Measurements from ENCODE around the gene NOC2L.

Gene NOC2L

DNA sequence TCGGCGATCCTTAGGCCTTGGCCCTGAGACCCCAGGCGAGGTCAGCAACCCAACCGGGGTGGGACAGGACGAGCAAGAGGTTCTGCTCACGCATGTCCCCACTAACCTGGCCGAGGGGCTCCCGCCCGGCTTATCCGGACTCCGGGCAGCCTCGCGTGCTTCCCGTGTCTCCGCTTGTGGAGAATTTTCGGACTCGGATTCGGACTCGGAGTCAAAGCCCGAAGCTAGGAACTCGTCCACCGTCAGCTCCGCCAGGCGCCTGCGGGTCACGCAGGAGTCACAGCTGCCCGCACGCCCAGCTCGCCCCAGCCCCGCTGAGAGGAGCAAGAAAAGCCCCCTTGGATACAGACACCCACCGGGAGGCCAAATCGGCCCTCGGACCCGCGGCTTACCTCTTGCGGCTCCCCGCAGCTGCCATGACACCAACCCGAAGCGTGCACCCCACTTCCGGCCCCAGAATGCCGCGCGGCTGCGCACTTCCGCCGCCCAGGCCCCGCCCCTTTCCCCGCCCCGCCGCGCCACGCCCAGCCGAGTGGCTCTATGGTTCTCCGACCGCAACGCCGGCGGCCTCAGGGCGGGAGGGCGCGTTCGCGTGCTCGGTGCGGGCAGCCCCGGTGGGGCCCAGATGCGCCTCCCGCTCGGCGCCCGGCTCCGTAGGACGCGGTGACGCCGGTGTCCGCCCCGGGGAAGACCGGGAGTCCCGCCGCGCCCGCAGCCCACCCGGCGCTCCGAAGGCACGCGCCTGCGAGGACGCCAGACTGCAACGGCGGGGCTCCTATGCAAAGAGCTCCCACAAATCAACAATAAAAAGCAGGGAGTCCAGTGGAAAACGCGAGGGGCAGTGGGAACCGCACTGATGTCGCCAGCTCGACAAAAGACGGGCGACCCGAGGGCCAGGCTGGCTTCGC is at the start of gene NOC2L:
Gene NOC2L (minus strand): TSS at position 434 of the 908 bp plus-strand sequence. CDS start 16 bp downstream, at position 418.
- in situ Hi-C loops (cut with MboI; ENCODE audit: low sequenced_read_pairs) = no loop called here

DNA sequence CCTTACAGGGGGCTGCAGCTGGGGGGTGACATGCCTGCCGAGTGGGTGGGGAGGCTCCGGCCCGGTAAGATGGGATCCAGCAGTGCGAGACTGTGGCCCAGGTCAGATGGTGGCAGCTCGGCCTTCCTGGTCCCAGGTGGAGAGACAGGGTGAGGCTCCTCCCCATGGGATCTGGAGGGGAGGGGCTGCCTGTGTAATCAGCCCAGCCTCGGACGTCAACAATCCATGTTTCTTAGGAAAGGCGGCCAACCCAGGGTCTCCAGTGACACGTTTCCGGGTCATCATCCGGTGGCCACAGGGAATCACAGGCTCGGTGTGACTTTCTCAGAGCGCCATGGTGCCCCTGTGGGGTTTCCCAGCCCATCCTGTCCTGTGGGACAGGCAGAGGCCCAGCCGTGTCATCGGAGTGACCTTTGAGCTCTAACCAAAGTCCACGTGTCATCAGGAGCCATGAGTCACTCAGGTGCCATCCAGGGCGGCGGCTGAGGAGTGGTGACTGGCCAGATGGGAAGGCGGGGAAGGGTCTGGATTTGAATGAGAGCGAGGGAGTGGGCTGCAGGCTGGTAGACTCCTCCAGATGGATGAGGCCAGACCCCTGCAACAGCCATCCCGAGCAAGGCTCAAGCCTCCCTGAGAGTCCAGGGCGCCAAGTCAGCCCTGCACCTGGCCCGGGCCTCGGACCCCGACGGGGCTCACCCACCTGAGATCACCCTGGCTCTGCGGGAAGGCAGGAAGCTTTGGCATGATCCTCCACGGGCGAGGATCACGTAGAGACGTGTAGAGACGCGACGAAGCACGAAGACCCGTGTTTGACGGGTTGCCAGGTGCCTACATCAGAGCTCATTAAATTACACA is 47.5 kb upstream of the NOC2L start:
- in situ Hi-C loops (cut with MboI; ENCODE audit: low sequenced_read_pairs) = no loop called here

DNA sequence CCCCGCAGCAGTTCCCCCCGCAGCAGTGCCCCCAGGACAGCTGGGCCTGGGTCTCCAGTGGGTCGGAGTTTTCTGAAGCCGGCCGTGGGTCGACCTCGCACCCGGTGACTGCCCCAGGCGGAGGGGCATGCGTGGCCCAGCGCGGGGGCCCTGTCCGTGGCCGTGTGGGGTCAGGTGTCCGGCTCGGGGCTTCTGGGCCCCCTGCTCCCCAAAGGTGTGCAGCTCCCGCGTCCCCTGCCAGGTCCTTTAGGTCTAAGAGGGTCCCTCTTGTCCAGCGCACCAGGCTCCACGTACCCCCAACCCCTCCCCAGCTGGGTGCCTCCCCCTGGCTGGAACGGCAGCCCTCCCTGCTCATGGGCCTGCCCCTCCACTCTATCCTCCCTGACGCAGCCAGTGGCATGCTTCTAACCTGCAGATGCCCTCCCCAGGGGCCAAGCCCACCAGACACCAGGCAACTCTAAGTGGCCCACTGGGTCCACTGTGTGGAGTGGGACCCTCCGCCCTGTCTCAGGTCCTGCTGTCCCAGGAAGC is 46.8 kb upstream of the NOC2L start:
- in situ Hi-C loops (cut with MboI; ENCODE audit: low sequenced_read_pairs) = no loop called here

DNA sequence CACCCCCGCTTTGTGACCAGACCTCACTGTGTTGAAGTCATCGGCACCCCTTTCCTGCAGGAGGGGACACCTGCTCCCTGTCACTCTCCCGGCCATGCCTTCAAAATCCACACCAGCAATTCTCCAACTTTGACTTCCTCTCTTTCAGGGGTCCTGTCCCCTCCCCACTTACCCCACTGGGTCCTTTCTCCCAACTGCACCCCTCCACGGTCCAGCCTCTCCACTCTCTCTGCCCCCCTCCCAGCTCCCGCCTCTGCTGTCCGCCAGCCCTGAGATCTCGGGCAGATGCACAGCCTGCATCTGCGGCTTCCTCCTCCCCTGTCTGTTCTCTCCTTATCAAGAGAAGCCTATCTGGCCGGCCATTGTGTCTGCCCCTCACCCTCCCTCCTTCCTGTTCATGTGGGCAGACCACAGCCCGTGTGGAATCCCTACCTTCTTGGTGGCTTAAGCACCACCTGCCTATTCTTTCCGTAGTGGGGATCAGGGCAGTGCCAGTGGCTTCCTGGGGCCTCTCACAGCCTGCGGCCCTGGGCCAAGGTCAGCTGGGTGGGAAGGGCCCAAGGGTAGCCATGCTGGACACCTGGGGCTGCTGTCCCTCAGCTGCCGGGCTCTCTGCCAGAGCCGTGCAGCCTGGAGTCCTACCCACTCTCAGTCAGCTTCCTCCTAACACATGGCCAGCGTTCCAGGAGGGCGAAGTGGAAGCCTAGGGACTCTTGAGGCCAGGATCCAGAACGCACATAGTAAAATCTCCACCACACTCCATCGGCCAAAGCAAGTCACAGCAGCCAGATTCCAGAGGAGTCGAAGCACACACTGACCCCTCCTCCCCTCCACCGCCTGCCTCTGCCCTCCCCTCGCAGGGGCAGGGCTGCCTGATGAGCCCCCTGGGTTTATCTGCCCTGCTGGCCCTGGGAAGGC is 46.0 kb upstream of the NOC2L start:
- in situ Hi-C loops (cut with MboI; ENCODE audit: low sequenced_read_pairs) = no loop called here

DNA sequence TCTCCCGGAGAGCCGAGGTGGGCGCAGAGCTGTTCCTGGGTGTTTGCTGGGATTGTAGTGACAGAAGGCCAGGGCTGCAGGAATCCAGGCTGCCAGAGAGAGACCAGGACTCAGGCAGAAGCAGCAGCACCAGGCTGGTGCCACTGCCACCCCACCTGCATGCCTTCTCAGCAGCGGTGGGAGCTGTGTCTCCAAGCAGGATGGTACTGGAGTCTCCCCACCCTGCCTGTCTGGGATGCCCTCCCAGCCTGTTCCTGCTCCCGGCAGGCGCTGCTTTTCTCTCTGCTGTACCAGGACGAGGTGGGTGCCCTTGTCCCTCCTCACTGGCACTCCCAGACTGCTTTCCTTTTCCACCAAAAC is 45.3 kb upstream of the NOC2L start:
- in situ Hi-C loops (cut with MboI; ENCODE audit: low sequenced_read_pairs) = no loop called here

DNA sequence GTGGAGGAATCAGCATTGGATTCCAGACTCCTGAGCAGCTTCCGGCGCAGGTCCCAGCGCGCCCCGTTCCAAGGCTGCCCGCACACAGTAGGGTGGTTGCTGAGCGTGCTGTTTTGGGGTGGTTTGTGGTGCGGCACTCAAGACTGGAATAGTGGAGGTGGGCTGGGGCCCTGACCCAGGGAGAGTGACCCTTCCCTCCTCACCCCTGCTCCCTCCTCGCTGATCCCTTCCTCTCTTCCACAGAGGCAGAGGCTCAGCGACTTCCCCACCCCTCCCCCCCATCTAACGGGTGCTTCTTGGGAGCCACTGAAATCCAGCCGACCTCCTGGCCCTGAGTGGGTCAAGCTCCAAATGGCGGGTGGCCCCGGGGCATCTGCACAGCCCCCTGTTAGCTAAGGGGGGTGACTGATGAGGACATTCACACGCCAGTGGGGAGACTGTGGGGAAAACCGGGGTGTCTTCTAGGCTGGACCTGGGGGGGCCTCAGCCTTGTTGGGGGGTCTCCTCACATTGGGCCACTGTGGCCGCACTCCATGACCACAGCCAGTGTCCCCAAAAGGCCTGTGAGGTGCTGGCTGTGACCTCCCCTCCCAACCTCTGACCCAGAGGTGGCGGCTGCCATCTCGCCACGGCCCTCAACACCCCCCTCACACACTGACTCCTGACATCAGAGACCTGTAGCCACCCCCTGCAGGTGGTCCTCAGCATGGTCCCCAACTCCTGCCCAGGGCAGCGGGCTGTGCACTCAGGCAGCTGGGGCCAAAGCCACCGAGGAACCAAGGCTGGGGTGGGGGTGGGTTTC is 44.8 kb upstream of the NOC2L start:
- in situ Hi-C loops (cut with MboI; ENCODE audit: low sequenced_read_pairs) = no loop called here

DNA sequence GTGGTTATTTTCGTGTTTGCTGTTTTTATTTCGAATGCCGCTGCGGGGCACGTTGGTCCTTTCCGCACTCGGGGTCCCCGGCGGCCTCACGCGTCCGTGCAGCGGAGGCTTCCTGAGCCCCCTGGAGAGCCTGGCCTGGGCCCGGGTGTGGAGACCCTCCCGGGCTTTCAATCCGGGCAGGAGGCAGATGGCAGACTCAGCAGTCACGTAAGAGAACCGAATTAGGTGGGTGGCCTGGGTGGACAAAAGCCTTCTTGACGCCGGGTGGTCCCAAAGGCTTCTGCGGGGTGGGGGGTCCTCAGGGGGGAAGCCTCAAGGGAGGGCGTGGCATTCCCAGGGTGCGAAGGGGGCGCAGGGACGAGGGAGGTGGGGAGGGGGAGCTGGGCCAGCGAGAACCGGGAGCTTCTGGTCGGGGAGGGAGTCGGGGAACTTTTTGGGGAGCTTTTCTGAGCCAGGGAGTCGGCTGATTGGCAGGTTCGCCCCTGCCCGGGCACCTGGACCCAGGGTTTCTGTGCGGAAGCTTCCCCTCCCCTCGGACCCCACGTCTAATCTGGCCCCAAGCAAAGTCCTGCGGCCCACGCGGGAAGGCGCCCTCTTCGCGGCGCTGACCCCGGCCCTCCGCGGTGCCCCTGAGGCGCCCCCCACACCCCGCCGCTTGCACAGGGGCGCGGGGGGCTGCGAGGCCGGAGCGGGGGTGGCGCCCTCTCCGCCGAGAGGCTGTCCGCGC is 42.2 kb upstream of the NOC2L start:
- in situ Hi-C loops (cut with MboI; ENCODE audit: low sequenced_read_pairs) = no loop called here

DNA sequence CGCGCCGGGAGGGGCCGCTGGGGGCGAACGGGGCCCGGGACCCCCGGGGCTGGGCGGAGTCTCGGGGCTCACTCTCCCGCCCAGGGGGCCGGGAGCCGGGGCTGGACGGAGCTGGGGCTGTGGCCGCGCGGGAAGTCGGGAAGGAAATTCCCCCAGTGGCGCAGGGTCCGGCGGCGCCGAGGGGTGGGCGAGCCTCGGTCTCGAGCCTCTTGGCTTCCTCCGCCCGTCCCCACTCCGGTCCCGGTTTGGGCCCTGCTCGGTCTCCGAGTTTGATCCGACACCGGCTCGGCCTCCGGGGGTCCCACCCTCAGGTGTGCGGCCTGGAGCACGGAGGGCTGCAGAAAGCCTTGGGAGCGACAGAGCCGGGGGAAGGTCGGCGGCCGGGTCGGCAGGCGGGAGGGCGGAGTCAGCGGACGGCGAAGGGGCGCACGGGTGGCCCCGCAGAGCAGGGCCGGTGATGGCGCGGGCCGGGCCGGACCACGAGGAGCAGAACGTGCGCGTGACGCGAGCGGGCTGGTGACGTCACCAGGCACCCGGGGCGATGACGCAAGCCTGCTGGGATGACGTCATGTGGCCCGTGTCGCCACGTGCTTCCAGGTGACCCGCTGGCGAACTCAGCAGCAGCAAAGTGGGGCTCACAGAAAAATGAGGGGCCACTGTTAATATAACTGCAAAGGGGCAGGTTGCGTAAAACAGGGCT is 41.5 kb upstream of the NOC2L start:
- in situ Hi-C loops (cut with MboI; ENCODE audit: low sequenced_read_pairs) = no loop called here

DNA sequence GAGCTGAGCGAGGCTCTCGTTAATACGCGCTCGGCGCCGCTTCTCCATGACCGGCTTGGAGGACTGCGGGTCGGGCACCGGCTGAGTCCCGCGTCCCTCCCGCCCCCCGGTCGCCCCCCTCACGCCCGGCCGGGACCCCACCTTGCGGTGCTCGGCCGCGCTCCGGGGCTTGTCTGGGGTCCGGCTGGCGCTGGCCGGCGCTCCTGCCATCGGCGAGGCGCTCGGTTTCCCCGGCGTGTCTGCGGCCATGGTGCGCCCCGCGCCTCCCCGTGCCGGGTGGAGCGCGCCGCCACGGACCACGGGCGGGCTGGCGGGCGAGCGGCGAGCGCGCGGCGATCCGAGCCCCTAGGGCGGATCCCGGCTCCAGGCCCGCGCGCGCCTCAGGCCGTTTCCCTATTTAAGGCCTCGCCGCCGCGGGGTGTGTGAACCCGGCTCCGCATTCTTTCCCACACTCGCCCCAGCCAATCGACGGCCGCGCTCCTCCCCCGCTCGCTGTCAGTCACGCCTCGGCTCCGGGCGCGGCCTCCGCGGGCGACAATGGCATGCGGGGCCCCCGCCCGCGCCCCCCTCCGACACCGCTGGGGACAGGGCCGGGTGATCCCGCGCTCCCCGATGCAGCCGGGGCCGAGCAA is 40.8 kb upstream of the NOC2L start, which contains the start of gene HES4:
Gene HES4 (minus strand): TSS at position 373 of the 632 bp plus-strand sequence. CDS start 124 bp downstream, at position 249.
- in situ Hi-C loops (cut with MboI; ENCODE audit: low sequenced_read_pairs) = no loop called here

DNA sequence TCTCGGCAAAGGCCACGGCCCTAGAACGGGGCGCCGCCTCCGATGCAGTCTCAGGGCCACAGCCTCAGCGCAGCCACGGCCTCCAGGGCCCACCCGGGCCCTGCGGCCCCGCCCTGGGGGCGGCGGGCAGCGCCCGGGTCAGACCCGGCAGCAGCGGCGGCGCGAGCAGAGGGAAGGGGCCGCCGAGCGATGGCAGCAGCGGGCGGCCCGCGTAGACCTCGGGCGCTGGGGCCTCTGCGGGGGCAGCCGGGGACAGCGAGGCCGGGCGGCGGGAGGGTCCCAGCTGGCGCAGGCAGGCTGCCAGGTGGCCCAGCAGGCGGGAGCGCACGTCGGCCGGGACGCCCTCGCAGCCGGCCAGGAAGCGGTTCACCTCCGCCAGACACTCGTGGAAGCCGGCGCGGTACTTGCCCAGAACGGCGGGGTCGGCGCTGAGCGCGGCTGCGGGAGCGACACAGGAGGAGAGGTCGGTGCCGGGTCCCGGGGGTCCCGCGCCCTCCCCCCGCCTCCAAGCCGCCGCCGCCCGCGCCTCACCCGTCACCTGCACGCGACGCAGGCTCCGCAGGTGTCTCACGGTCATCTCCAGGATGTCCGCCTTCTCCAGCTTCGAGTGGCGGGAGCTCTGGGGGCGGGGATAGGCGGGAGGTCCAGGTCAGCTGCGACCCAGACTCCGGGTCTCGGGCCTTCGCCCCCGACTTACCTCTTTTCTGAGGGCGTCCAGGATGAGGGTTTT is 40.1 kb upstream of the NOC2L start:
- in situ Hi-C loops (cut with MboI; ENCODE audit: low sequenced_read_pairs) = no loop called here

DNA sequence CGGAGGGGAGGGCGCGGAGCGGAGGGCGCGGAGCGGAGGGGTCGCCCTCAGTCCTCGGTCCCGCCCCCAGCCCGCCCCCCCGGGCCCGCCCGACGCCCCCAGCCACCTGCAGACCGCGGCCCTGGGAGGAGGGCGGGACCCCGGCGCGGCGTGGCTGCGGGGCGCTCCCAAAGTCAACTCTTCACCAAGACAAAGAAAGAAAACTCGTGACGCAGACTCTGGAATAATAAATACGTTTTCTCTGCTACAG is 39.6 kb upstream of the NOC2L start:
- in situ Hi-C loops (cut with MboI; ENCODE audit: low sequenced_read_pairs) = no loop called here

DNA sequence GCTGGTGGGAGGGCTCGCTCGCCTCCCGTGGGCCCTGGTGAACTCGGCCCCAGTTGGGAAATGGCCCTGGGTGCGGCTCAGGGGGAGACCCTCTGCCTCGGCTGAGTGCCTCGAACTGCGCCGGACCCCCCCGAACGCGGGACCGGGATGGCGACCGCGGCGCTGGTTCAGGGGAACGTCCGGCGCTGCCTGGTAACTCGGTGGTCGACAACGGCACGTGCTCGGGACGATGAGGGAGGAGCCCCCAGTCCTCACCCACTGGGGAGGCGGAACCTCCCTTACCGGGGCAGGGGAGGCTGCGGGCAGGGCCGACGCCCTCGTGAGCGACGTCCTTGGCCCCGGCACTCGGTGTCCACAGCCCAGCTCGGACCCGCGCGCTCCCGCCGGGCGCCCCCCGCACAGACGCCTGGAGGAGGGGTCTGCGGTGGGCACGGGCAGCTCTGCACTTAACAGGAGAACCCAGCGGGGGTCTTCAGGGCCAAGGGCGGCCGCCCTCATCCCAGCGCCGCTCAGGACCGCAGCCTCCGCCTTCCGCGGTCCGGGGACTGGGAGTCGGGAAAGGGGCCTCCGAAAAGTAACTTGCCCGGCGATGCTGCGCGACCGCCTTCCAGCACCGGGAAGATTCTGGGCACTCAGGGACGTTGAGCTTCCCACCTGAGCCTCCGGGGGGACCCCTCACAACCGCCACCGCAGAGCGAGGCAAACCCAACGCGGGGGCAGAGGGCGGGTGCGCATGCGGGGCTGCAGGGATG is 39.1 kb upstream of the NOC2L start:
- in situ Hi-C loops (cut with MboI; ENCODE audit: low sequenced_read_pairs) = no loop called here

DNA sequence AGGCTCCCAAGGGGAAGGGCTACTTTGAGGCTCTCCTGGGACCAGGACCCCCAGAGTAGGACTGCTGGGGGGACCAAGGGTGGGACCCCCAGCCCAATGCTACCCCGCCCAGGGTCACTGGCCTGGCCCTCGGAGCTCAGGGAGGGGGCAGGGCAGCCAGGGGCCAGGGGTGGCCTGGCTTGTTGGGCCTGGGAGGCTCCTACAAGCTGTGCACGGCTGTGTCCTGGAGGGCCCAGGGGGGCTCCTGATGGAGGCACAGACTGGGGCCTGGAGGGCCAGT is 38.6 kb upstream of the NOC2L start:
- in situ Hi-C loops (cut with MboI; ENCODE audit: low sequenced_read_pairs) = no loop called here

DNA sequence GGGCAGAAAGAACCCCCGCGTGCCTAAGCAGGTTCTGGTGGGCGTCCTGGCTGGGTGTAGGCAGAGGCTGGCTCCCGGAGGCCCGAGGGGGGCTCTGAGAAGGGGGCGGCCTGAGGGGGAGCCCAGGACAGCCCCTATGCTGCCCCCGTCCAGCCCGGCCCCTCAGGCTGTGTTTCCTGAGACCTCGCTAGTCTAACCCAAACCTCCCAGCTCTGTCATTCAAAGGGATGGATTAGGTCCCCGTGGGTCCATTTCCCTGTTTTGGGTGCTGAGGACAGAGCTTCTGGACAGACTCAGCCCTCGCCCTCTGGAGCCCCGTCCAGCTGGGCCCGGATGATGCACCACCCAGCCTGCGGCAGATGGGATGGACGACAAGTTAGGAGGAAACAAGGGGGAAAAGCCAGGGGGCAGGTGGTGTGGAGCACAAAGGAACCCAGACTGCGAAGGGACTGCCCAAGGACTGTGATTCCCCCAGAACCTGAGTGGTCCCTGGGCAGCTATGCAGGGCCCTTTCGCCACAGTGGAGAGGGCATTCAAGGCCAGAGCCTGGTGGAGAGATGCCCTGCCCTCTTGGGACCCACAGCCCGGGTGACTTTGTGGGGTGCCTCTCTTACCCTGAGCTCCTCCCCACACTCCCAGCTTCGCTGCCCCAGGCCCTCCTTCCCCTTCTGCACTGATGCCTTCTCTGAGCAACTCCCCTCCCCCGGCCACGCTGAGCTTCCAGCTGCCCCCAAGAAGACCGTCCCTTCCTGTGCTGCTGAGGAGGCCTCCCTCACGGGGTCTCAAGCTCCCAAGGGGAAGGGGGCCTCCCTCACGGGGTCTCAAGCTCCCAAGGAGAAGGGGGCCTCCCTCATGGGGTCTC is 38.0 kb upstream of the NOC2L start:
- in situ Hi-C loops (cut with MboI; ENCODE audit: low sequenced_read_pairs) = no loop called here

DNA sequence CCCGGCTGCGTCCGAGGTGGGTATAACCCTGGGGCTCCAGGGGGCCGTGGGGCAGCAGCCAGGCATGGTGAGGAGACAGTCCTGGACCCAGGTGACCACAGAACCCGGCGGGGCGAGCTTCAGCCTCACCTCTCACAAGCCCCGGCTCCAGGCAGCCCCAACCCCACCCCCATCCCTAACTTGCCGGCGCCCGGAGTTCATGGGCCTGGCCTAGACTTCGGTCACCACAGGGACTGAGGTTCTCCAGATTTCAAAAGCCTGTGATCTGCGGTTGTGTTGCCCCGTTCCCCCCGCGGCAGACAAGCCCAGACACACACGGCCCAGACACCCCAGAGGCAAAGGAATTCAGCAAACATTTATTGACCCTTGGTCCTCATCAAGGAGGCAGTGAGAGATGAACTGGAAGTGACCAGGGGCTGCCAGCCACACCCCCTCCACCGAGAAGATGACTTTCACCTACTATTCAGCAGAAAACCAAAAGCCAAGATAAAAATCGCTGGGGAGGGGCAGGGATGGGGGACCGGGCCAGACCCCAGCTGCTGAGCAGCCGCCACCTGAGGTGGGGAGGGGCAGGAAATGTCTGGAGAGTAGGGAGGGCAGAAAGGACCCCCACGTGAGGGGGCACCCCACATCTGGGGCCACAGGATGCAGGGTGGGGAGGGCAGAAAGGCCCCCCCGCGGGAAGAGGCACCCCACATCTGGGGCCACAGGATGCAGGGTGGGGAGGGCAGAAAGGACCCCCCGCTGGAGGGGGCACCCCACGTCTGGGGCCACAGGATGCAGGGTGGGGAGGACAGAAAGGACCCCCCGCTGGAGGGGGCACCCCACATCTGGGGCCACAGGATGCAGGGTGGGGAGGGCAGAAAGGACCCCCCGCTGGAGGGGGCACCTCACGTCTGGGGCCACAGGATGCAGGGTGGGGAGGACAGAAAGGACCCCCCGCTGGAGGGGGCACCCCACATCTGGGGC is 36.9 kb upstream of the NOC2L start:
- in situ Hi-C loops (cut with MboI; ENCODE audit: low sequenced_read_pairs) = no loop called here

All from HL-60/S4 treated with phorbol 12-myristate 13-acetate at 8.2 ng/mL for 4 days and 3 days (cell line).